ENCODE measurements around the gene DNAJC1. TPM values are rescaled to one million over a fixed set of nuclear protein-coding genes. Genes with fewer than 3 reads are reported as not detected.

The DNAJC1 gene
- total and polyA plus RNA-seq, 2 of the 4 experiments (the other 2 are of a cell fraction): 12.7 to 13.3 TPM

DNA sequence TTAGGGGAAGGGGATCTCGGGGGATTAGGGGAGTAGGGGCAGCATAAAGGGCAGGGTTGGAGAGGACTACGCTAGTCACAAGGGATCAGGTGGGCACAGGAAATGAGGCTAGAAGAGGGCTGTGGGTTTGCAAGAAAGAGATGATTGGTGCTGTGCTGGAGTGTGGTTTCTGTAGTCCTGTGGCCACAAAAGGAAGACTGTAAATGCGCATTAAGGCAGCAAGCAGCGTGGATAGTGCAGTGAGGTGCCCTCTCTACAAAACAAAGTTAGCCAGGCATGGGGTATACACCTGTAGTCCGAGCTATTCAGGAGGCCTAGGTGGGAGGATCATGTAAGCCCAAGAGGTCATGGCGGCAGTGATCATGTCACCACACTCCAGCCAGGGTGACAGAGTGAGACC, 257.4 kb downstream of the DNAJC1 start:
- no peak overlapping the region for H4K5ac ChIP-seq (ENCODE audit: low read depth, low read length)
- H3K18ac ChIP-seq (ENCODE audit: low read depth, low read length): no peak overlapping the region
- no peak overlapping the region for H4K8ac ChIP-seq (ENCODE audit: low read depth in 2 of 2, low read length in 2 of 2)
- H4K20me1 ChIP-seq (ENCODE audit: insufficient read depth, low read length): no peaks in the 10 kb centered on the region; the same call in 1 of the 2 replicates
- H2BK20ac ChIP-seq (ENCODE audit: low read depth, low read length): no peak overlapping the region
- DNase-seq (no peak), ATAC-seq (ENCODE audit: low read depth) (no peak)
- H2BK15ac ChIP-seq (ENCODE audit: low read depth, low read length): no peak overlapping the region
- H3K9me3 ChIP-seq (ENCODE audit: control insufficient read depth, insufficient read depth, low read length): no peaks in the 10 kb centered on the region
- no peak overlapping the region for H3K4ac ChIP-seq (ENCODE audit: low read depth, low read length)
- H2BK5ac ChIP-seq (ENCODE audit: low read depth, low read length, poor library complexity, severe bottlenecking): no peak overlapping the region
- no peak overlapping the region for H2AK9ac ChIP-seq (replicated peaks; ENCODE audit: low read depth, low read length, poor library complexity)
- no peak overlapping the region for H3K56ac ChIP-seq (ENCODE audit: extremely low read depth, insufficient read depth, low read length)
- H3K4me3 ChIP-seq (ENCODE audit: insufficient read depth, low read depth, low read length): no peak overlapping the region
- dilution Hi-C loops (cut with HindIII; ENCODE audit: low sequenced_read_pairs, unreplicated experiment) (no loop called here), intact Hi-C loops (cut with micrococcal nuclease) (no loop called here), in situ Hi-C loops (cut with MboI; ENCODE audit: low sequenced_read_pairs) (loop anchor here (25.0 kb wide), 1 partner anchor 659 kb away; no protein-coding TSS in a partner anchor)
- H2AFZ ChIP-seq (replicated peaks; ENCODE audit: low read length, poor library complexity): no peak overlapping the region
- H3K14ac ChIP-seq (replicated peaks; ENCODE audit: low read depth, low read length): no peak overlapping the region
- CTCF ChIA-PET: interaction anchor here (1.1 kb wide), 1 partner anchor 11 kb away, joined by 3 read pairs; no protein-coding TSS in a partner anchor
- H3K4me2 ChIP-seq (ENCODE audit: low read depth, low read length): no peak overlapping the region
- H3K27me3 ChIP-seq (ENCODE audit: control insufficient read depth, insufficient read depth, low read length): no peaks in the 10 kb centered on the region
- no peak overlapping the region for H2BK120ac ChIP-seq (ENCODE audit: low read depth, low read length)
- no TSS peak for BruUV-seq (replicated peaks)
- peaks cover 4% of the 10 kb centered on the region; the same call in 1 of the 2 replicates for H3K9me1 ChIP-seq (ENCODE audit: insufficient read depth, low read length)
- H3K23ac ChIP-seq (ENCODE audit: low read depth, low read length): no peak overlapping the region
- H3K9ac ChIP-seq (ENCODE audit: low read depth, low read length): no peak overlapping the region
- H4K91ac ChIP-seq (ENCODE audit: insufficient read depth, low read depth, low read length): no peak overlapping the region
- no peak overlapping the region for H3K27ac ChIP-seq (ENCODE audit: insufficient read depth, low read length)
- H2AK5ac ChIP-seq (ENCODE audit: low read depth, low read length): no peak overlapping the region
- peaks cover 19% of the 10 kb centered on the region for H3K36me3 ChIP-seq (ENCODE audit: control insufficient read depth, insufficient read depth, low read length)
- 86% methylated on average over 2 of the region's 6 CpGs; no CpG with 5 or more reads in 1 of the 2 experiments for WGBS, 2 experiments (ENCODE audit: extremely low coverage in 2 of 2, insufficient read length in 1 of 2)
- POLR2A ChIA-PET (ENCODE audit: unreplicated experiment): no interaction called here
- no peaks in the 10 kb centered on the region for H3K4me1 ChIP-seq (ENCODE audit: control insufficient read depth, insufficient read depth, low read length)
- TF ChIP-seq SMC3 (IDR thresholded peaks at IDR 0.05; ENCODE audit: low read depth, low read length) (no peak), POLR2A (IDR thresholded peaks at IDR 0.05; ENCODE audit: low read depth, low read length) (no peak), RCOR1 (IDR thresholded peaks at IDR 0.05; ENCODE audit: insufficient replicate concordance, low read length) (no peak), NFE2L2 (IDR thresholded peaks at IDR 0.05; ENCODE audit: low read depth, low read length) (no peak), MXI1 (IDR thresholded peaks at IDR 0.05; ENCODE audit: borderline replicate concordance, low read depth, low read length) (no peak), RAD21 (IDR thresholded peaks at IDR 0.05; ENCODE audit: low read length) (no peak), RFX5 (IDR thresholded peaks at IDR 0.05; ENCODE audit: low read depth, low read length) (no peak), BHLHE40 (IDR thresholded peaks at IDR 0.05; ENCODE audit: low read depth, low read length) (no peak), MAZ (IDR thresholded peaks at IDR 0.05; ENCODE audit: borderline replicate concordance, low read depth, low read length) (no peak), FOS (IDR thresholded peaks at IDR 0.05; ENCODE audit: low read depth, low read length) (no peak), MAFK (IDR thresholded peaks at IDR 0.05; ENCODE audit: low read depth, low read length) (no peak), CHD1 (IDR thresholded peaks at IDR 0.05; ENCODE audit: low read depth, low read length) (no peak), CEBPB (IDR thresholded peaks at IDR 0.05; ENCODE audit: low read depth, low read length) (no peak)
- TF ChIP-seq, protein P1, sequence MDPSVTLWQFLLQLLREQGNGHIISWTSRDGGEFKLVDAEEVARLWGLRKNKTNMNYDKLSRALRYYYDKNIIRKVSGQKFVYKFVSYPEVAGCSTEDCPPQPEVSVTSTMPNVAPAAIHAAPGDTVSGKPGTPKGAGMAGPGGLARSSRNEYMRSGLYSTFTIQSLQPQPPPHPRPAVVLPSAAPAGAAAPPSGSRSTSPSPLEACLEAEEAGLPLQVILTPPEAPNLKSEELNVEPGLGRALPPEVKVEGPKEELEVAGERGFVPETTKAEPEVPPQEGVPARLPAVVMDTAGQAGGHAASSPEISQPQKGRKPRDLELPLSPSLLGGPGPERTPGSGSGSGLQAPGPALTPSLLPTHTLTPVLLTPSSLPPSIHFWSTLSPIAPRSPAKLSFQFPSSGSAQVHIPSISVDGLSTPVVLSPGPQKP (IDR thresholded peaks at IDR 0.05; ENCODE audit: borderline replicate concordance, low read depth, low read length): no peak
- TF ChIP-seq, protein P2, sequence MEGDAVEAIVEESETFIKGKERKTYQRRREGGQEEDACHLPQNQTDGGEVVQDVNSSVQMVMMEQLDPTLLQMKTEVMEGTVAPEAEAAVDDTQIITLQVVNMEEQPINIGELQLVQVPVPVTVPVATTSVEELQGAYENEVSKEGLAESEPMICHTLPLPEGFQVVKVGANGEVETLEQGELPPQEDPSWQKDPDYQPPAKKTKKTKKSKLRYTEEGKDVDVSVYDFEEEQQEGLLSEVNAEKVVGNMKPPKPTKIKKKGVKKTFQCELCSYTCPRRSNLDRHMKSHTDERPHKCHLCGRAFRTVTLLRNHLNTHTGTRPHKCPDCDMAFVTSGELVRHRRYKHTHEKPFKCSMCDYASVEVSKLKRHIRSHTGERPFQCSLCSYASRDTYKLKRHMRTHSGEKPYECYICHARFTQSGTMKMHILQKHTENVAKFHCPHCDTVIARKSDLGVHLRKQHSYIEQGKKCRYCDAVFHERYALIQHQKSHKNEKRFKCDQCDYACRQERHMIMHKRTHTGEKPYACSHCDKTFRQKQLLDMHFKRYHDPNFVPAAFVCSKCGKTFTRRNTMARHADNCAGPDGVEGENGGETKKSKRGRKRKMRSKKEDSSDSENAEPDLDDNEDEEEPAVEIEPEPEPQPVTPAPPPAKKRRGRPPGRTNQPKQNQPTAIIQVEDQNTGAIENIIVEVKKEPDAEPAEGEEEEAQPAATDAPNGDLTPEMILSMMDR (conservative IDR thresholded peaks at IDR 0.05; ENCODE audit: low read depth, low read length): no peak
- TF ChIP-seq, protein P3, sequence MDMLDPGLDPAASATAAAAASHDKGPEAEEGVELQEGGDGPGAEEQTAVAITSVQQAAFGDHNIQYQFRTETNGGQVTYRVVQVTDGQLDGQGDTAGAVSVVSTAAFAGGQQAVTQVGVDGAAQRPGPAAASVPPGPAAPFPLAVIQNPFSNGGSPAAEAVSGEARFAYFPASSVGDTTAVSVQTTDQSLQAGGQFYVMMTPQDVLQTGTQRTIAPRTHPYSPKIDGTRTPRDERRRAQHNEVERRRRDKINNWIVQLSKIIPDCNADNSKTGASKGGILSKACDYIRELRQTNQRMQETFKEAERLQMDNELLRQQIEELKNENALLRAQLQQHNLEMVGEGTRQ (IDR thresholded peaks at IDR 0.05; ENCODE audit: low read depth, low read length): no peak
- H3K79me1 ChIP-seq (ENCODE audit: low read depth in 1 of 2, low read length in 2 of 2): no peaks in the 10 kb centered on the region; a peak in 1 of 4 replicates

Measured in IMR-90 (cell line).